Liver (tissue), 9 donors: Measurements from ENCODE around the gene ARHGEF12. TPM values are rescaled to one million over a fixed set of nuclear protein-coding genes. Genes with fewer than 3 reads are reported as not detected.

Source experiments
- DNase-seq: peaks from one replicate; pipeline ENCODE4 v3.0.0-alpha.2; 2017; ENCODE audit warnings: low spot score
- H3K27ac ChIP-seq, 2 donors: one replicate each; pipeline ENCODE4 v1.7.0; 2013; ENCODE audit warnings: inconsistent platforms in 2 of 2, low read length in 2 of 2, control low read depth in 1 of 2, low read depth in 1 of 2, mild to moderate bottlenecking in 1 of 2
- H3K27me3 ChIP-seq, 4 donors: one replicate each; pipeline versions ENCODE4 v1.6.1 to v1.7.0; 2013; ENCODE audit warnings: low read length in 3 of 4, inconsistent platforms in 1 of 4, mild to moderate bottlenecking in 1 of 4, moderate library complexity in 1 of 4; ENCODE audit not compliant: control insufficient read depth in 4 of 4, insufficient read depth in 4 of 4
- H3K36me3 ChIP-seq, 4 donors: one replicate each; pipeline versions ENCODE4 v1.6.1 to v1.7.0; 2013; ENCODE audit warnings: low read length in 3 of 4, mild to moderate bottlenecking in 3 of 4, low read depth in 1 of 4, moderate library complexity in 1 of 4; ENCODE audit not compliant: control insufficient read depth in 4 of 4, insufficient read depth in 3 of 4
- H3K4me1 ChIP-seq, 4 donors: one replicate each; pipeline versions ENCODE4 v1.6.1 to v1.7.0; 2013; ENCODE audit warnings: low read length in 3 of 4, mild to moderate bottlenecking in 3 of 4, moderate library complexity in 1 of 4; ENCODE audit not compliant: control insufficient read depth in 4 of 4, insufficient read depth in 4 of 4
- H3K4me3 ChIP-seq, 3 donors: one replicate each; pipeline versions ENCODE4 v1.6.1 to v1.7.0; 2013; ENCODE audit warnings: low read length in 3 of 3, control low read depth in 1 of 3, low read depth in 1 of 3, mild to moderate bottlenecking in 1 of 3
- H3K9ac ChIP-seq, 2 donors: one replicate each; pipeline ENCODE4 v1.7.0; 2013; ENCODE audit warnings: low read length in 2 of 2, mild to moderate bottlenecking in 2 of 2, moderate library complexity in 2 of 2, control low read depth in 1 of 2, low read depth in 1 of 2
- H3K9me3 ChIP-seq, 4 donors: one replicate each; pipeline versions ENCODE4 v1.6.1 to v1.7.0; 2013; ENCODE audit warnings: low read length in 3 of 4; ENCODE audit not compliant: control insufficient read depth in 4 of 4
- EGR1 ChIP-seq, 2 donors: IDR thresholded peaks; 2 replicates each; pipeline ENCODE4 v1.6.1; 2016 to 2018; ENCODE audit warnings: antibody characterized with exemption in 2 of 2, low read depth in 2 of 2
- FOXA1 ChIP-seq: IDR thresholded peaks from 2 replicates; pipeline ENCODE4 v1.6.1; 2016; ENCODE audit warnings: antibody characterized with exemption
- FOXA2 ChIP-seq: IDR thresholded peaks from 2 replicates; pipeline ENCODE4 v1.6.1; 2016; ENCODE audit warnings: antibody characterized with exemption
- GABPA ChIP-seq, 2 donors: IDR thresholded peaks in 1 of 2; conservative IDR thresholded peaks in 1 of 2; 2 replicates each; pipeline ENCODE4 v1.6.1; 2016; ENCODE audit warnings: antibody characterized with exemption in 2 of 2, mild to moderate bottlenecking in 1 of 2, moderate library complexity in 1 of 2
- HNF4A ChIP-seq, 2 donors: conservative IDR thresholded peaks; 2 replicates each; pipeline ENCODE4 v1.6.1; 2016; ENCODE audit warnings: antibody characterized with exemption in 2 of 2, mild to moderate bottlenecking in 2 of 2
- HNF4G ChIP-seq: IDR thresholded peaks from 2 replicates; pipeline ENCODE4 v1.6.1; 2016; ENCODE audit warnings: antibody characterized with exemption
- JUND ChIP-seq, 2 donors: IDR thresholded peaks; 2 replicates each; pipeline ENCODE4 v1.6.1; 2016; ENCODE audit warnings: antibody characterized with exemption in 2 of 2
- NR2F2 ChIP-seq: IDR thresholded peaks from 2 replicates; pipeline ENCODE4 v1.6.1; 2016; ENCODE audit warnings: antibody characterized with exemption
- RAD21 ChIP-seq, 2 donors: IDR thresholded peaks; 2 replicates each; pipeline ENCODE4 v1.6.1; 2016; ENCODE audit warnings: antibody characterized with exemption in 2 of 2, mild to moderate bottlenecking in 2 of 2
- RXRA ChIP-seq, 2 donors: IDR thresholded peaks; 2 replicates each; pipeline ENCODE4 v1.6.1; 2017 to 2018; ENCODE audit warnings: antibody characterized with exemption in 2 of 2, mild to moderate bottlenecking in 1 of 2
- SP1 ChIP-seq: IDR thresholded peaks from 2 replicates; pipeline ENCODE4 v1.6.1; 2018; ENCODE audit warnings: antibody characterized with exemption, mild to moderate bottlenecking
- TAF1 ChIP-seq: conservative IDR thresholded peaks from 2 replicates; pipeline ENCODE4 v1.6.1; 2016; ENCODE audit warnings: antibody characterized with exemption, mild to moderate bottlenecking
- YY1 ChIP-seq: IDR thresholded peaks from 2 replicates; pipeline ENCODE4 v1.6.1; 2016; ENCODE audit warnings: antibody characterized with exemption, mild to moderate bottlenecking
- WGBS: extraction: QIAGEN DNeasy Blood & Tissue Kit; methylation state at CpG from one replicate; pipeline ENCODE4 v1.1.7; 2013; 5-methylcytosine and 5-hydroxymethylcytosine counted together
- polyA plus RNA-seq, 2 donors: library from polyadenylated mRNA; stranded (reverse) in 1 of 2; unstranded in 1 of 2; fragments of 200-250 nt in 1 of 2; fragments of >200 nt in 1 of 2; fragmentation: Nextera tagmentation in 1 of 2; extraction: Ambion mirVana in 1 of 2; gene quantifications; one replicate each; pipeline versions ENCODE4 v1.2.1 to v1.2.3, GENCODE V29; 2013 to 2015
- total RNA-seq, 2 donors: library from RNA; depleted of rRNA; stranded (reverse); fragments of >200 nt; gene quantifications; one replicate each; pipeline ENCODE4 v1.2.3, GENCODE V29; 2014
- TF ChIP-seq, protein P1 (sequence below): IDR thresholded peaks from 2 replicates; pipeline ENCODE4 v1.6.1; 2016; ENCODE audit warnings: antibody characterized with exemption
- TF ChIP-seq, protein P2 (sequence below): IDR thresholded peaks from 2 replicates; pipeline ENCODE4 v1.6.1; 2016; ENCODE audit warnings: antibody characterized with exemption
- TF ChIP-seq, protein P3 (sequence below): IDR thresholded peaks from 2 replicates; pipeline ENCODE4 v1.6.1; 2016; ENCODE audit warnings: antibody characterized with exemption
- TF ChIP-seq, protein P4 (sequence below): IDR thresholded peaks from 2 replicates; pipeline ENCODE4 v1.6.1; 2016; ENCODE audit warnings: antibody characterized with exemption, mild to moderate bottlenecking
- TF ChIP-seq, protein P5 (sequence below): fragments of 150-350 bp; IDR thresholded peaks from 2 replicates; pipeline ENCODE4 v1.5.1; 2017; ENCODE audit warnings: improper control_type of control experiment, low read depth, low read length; ENCODE audit not compliant: missing input control
- donor health status: healthy.
- donor health status: healthy.
- donor health status: healthy.
- donor health status: healthy.
- donor health status: healthy.

The ARHGEF12 gene
- total and polyA plus RNA-seq, 4 donors: 28.0 to 169 (median 53.9) TPM

DNA sequence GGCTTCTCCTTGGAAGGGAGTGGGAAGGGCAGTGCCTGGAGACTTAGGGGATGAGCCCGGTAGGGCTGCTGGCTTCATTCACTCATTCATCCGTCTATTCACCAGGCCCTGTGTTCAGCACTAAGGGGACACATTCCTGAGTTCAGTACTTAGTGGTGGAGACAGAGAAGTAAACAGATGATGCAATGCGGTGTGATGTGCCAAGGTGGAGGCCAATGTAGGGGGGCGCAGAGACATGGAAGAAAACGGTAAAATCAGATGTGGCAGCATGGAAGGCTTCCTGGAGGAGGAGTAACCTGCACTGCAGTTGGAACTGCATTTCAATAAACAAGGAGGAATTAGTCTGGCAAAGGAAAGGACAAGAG is 196.6 kb downstream of the ARHGEF12 start:
- no peaks in the 10 kb centered on the region for H3K4me1 ChIP-seq
- H3K4me3 ChIP-seq: no peak overlapping the region
- no peaks in the 10 kb centered on the region for H3K36me3 ChIP-seq
- no peak for DNase-seq
- peaks cover 0 to 3% (median 0%) of the 10 kb centered on the region in 4 donors for H3K27me3 ChIP-seq
- 43% methylated on average over 5 of the region's 5 CpGs for WGBS
- H3K27ac ChIP-seq: no peak overlapping the region
- H3K9ac ChIP-seq: no peak overlapping the region
- TF ChIP-seq FOXA2: no peak
- no peaks in the 10 kb centered on the region for H3K9me3 ChIP-seq

DNA sequence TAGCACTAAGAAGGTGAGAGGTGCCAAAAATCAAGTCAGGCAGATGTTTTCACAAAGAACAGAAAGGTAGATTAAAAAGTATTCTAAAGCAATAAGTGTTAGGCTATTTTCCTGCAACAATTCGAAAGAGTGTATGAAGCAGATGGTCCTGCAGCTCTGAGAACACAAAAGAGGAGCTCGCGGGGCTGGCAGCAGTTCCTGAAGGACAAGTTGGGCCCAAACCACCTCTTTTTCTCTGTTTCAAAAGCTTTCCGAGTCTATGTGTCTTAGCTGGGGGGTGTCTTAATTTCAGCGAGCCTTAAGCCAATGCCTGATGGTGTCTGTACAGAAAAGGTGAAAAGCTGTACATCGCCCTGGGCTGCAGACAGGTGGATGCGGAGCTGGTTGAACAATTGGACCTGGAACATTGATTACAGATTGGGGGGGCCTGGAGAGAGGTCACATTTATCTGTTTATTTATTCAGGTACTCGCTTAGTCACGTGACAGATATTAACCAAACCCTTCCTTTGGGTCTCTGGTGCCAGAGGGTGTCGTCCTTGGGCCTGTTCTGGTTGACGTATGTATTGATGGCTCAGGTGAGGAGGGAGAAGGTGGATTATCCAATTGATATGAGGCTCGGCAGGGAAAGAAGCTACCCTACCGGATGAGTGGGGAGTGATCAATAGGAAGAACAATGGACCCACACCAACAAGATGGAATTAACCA is 200.0 kb downstream of the ARHGEF12 start:
- H3K9ac ChIP-seq: no peak overlapping the region
- no peak overlapping the region for H3K27ac ChIP-seq
- WGBS: 91% methylated on average over 13 of the region's 13 CpGs
- H3K4me3 ChIP-seq: no peak overlapping the region
- TF ChIP-seq, protein P1, sequence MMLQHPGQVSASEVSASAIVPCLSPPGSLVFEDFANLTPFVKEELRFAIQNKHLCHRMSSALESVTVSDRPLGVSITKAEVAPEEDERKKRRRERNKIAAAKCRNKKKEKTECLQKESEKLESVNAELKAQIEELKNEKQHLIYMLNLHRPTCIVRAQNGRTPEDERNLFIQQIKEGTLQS: no peak
- TF ChIP-seq HNF4G (no peak), GABPA (IDR thresholded peaks at IDR 0.05 in 1 of 2, conservative IDR thresholded peaks at IDR 0.05 in 1 of 2) (no peak), NR2F2 (no peak), RAD21 (IDR thresholded peaks at IDR 0.05) (no peak), HNF4A (conservative IDR thresholded peaks at IDR 0.05) (no peak), SP1 (no peak), TAF1 (no peak), FOXA2 (no peak), YY1 (no peak), JUND (IDR thresholded peaks at IDR 0.05) (no peak), EGR1 (IDR thresholded peaks at IDR 0.05; ENCODE audit: low read depth in 2 of 2) (no peak), RXRA (IDR thresholded peaks at IDR 0.05) (no peak), FOXA1 (no peak)
- TF ChIP-seq, protein P2, sequence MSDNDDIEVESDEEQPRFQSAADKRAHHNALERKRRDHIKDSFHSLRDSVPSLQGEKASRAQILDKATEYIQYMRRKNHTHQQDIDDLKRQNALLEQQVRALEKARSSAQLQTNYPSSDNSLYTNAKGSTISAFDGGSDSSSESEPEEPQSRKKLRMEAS: no peak
- TF ChIP-seq, protein P3, sequence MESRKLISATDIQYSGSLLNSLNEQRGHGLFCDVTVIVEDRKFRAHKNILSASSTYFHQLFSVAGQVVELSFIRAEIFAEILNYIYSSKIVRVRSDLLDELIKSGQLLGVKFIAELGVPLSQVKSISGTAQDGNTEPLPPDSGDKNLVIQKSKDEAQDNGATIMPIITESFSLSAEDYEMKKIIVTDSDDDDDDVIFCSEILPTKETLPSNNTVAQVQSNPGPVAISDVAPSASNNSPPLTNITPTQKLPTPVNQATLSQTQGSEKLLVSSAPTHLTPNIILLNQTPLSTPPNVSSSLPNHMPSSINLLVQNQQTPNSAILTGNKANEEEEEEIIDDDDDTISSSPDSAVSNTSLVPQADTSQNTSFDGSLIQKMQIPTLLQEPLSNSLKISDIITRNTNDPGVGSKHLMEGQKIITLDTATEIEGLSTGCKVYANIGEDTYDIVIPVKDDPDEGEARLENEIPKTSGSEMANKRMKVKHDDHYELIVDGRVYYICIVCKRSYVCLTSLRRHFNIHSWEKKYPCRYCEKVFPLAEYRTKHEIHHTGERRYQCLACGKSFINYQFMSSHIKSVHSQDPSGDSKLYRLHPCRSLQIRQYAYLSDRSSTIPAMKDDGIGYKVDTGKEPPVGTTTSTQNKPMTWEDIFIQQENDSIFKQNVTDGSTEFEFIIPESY: no peak
- TF ChIP-seq, protein P4, sequence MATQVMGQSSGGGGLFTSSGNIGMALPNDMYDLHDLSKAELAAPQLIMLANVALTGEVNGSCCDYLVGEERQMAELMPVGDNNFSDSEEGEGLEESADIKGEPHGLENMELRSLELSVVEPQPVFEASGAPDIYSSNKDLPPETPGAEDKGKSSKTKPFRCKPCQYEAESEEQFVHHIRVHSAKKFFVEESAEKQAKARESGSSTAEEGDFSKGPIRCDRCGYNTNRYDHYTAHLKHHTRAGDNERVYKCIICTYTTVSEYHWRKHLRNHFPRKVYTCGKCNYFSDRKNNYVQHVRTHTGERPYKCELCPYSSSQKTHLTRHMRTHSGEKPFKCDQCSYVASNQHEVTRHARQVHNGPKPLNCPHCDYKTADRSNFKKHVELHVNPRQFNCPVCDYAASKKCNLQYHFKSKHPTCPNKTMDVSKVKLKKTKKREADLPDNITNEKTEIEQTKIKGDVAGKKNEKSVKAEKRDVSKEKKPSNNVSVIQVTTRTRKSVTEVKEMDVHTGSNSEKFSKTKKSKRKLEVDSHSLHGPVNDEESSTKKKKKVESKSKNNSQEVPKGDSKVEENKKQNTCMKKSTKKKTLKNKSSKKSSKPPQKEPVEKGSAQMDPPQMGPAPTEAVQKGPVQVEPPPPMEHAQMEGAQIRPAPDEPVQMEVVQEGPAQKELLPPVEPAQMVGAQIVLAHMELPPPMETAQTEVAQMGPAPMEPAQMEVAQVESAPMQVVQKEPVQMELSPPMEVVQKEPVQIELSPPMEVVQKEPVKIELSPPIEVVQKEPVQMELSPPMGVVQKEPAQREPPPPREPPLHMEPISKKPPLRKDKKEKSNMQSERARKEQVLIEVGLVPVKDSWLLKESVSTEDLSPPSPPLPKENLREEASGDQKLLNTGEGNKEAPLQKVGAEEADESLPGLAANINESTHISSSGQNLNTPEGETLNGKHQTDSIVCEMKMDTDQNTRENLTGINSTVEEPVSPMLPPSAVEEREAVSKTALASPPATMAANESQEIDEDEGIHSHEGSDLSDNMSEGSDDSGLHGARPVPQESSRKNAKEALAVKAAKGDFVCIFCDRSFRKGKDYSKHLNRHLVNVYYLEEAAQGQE: no peak
- TF ChIP-seq, protein P5, sequence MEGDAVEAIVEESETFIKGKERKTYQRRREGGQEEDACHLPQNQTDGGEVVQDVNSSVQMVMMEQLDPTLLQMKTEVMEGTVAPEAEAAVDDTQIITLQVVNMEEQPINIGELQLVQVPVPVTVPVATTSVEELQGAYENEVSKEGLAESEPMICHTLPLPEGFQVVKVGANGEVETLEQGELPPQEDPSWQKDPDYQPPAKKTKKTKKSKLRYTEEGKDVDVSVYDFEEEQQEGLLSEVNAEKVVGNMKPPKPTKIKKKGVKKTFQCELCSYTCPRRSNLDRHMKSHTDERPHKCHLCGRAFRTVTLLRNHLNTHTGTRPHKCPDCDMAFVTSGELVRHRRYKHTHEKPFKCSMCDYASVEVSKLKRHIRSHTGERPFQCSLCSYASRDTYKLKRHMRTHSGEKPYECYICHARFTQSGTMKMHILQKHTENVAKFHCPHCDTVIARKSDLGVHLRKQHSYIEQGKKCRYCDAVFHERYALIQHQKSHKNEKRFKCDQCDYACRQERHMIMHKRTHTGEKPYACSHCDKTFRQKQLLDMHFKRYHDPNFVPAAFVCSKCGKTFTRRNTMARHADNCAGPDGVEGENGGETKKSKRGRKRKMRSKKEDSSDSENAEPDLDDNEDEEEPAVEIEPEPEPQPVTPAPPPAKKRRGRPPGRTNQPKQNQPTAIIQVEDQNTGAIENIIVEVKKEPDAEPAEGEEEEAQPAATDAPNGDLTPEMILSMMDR: no peak
- H3K4me1 ChIP-seq: no peaks in the 10 kb centered on the region
- no peaks in the 10 kb centered on the region for H3K27me3 ChIP-seq
- H3K36me3 ChIP-seq: no peaks in the 10 kb centered on the region
- DNase-seq: no peak
- H3K9me3 ChIP-seq: no peaks in the 10 kb centered on the region
